Activated gamma-delta T cell treated with anti-CD3 and anti-CD28 coated beads, Interleukin-2, amount 50 U/mL, for 16 hours (primary cell): ENCODE data around the gene MCU.

Experiments used
- DNase-seq: peaks from one replicate; pipeline ENCODE4 v3.0.0-alpha.2; 2020; ENCODE audit warnings: low read depth

Gene MCU

DNA sequence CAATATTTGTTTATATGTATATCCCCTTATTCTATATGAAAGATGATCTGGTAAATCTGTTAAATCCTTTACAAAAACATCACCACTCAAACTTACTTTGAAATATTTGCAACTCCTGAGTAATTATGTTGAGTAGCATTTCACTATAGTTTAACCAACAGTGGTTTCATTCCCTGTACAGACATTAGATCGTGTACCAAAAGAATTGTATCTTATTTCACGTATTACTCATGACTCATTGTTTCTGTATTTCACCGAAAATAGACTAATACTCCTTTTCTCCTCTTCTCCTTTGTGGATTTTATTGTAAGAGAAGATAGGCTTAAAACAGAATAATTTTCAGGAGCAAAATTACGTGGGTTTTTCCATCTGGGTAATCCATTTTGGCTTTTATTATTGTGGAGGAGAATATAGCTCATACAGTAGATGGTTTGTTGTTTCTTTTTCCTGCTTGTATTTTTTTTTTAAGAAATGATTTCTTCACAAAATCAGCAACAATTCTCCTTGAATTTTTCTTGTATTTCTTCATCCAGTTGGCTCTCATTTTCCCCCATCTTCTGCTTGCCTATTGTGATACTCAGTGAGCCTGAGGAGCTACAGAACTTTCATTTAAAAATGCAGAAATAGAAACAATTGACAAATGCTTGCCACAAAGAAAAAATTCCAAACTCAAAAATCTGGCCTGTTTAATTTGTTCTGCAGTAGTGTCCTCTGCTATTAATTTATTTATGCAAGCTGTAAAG lies 111.0 kb downstream of the MCU start:
- no peak for DNase-seq

GRCh38 chr10:72808001-72808400 lies 116.1 kb downstream of the MCU start:
- no peak for DNase-seq

- DNase-seq = no peak
Observed at GRCh38 chr10:72809006-72809405, 117.1 kb downstream of the MCU start.

DNA sequence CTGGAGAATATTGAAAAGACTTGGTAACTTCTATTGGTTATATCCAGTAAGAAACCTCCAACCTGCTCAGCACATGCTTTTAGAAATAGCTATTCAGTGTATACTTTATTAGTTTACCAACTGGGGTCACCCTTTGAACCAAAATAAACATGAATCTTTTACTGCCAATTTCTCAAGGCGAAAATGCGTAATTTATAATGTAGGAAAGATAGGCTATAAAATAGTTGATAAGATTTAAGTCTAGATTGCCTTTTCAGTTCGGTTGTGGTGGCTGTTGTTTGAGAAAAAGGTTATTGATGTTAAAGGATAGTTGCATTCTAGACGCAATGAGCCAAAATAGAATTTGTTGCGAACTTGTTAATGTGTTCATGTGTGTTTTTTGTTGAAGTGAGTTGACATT lies 119.0 kb downstream of the MCU start:
- no peak for DNase-seq

DNA sequence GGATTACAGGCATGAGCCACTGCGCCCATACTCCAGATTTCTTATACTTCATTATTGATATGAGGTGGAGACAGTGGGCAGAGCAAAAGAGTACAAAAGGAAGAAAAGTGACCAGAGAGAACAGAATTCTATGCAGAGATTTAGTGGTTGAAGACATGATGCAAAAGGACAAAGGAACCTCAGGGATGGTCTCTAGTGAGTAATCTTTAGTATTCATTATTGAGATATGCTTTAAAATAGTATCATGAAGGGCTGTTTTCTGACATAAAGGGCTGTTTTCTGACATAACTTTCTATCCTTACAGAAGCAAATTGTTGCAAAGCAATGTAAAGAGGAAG lies 120.4 kb downstream of the MCU start:
- no peak for DNase-seq

- no peak for DNase-seq
Observed at GRCh38 chr10:72812753-72813430, 120.9 kb downstream of the MCU start.

DNA sequence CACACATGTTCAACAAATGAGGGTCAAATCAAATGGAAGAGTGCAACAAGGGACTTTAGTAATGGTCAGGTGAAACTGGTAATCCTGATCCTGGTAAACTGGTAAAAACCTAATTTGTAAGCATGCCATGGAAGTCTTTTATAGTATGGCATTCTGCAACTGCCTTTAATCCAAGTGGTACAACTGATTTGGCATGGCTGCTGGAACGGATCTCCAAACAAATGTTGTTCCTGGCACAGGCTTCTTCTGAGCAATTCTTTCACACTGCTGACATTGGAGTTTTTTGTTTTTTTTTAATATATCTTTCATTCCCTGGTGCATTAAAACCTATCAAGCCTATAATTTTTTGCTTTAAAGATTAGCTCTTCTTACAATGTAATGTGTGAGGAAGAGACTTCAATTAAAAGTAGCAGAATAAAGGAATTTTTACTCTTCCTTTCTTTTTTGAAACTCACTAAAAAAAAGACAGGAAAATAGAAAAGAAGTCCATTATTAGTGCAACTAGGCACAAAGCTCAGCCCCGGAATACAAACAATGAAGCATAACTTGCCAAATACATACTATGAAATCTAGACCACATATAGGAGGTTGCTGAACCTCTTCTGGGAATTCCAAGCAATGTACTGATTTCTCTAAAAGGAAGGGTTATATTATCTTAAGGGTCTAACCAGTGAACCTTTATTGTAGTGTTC lies 122.3 kb downstream of the MCU start:
- DNase-seq = no peak

DNA sequence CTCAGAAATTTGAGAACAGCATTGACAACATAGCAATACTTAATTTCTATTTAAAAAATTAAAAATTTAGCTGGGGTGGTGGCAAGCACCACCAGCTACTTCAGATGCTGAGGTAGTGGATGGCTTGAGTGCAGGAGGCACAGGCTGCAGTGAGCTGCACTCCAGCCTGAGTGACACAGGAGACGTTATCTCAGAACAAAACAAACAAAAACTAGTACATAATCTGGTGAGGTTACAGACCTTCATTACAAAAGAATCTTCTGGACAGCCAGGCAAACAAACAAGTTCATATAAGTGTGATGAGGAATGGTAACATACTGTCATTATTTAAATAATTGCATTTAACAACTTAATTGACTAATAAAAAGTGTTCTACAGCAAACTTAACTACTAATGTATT lies 124.6 kb downstream of the MCU start:
- no peak for DNase-seq

GRCh38 chr10:72818076-72818475 lies 126.1 kb downstream of the MCU start:
- DNase-seq = no peak

DNA sequence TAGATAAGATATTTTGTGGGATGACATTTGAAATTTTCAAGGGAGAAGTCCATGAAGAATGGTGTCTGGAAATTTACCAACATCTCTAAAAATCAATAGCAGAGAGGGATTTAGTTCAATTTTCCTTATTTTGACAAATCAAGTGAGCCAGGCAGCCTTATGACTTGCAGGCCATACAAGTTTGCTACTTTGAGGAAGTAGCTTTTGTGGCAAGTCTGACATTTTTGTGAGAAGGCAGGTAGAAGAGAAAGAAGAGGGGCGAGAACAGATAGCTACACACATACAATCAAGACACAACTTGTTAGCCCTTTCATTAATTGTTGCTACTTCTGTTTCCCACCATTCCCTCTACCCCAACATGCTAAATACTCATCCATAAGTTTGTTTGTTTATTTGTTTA lies 127.1 kb downstream of the MCU start:
- no peak for DNase-seq

- no peak for DNase-seq
Observed at GRCh38 chr10:72821606-72822005, 129.7 kb downstream of the MCU start.

DNA sequence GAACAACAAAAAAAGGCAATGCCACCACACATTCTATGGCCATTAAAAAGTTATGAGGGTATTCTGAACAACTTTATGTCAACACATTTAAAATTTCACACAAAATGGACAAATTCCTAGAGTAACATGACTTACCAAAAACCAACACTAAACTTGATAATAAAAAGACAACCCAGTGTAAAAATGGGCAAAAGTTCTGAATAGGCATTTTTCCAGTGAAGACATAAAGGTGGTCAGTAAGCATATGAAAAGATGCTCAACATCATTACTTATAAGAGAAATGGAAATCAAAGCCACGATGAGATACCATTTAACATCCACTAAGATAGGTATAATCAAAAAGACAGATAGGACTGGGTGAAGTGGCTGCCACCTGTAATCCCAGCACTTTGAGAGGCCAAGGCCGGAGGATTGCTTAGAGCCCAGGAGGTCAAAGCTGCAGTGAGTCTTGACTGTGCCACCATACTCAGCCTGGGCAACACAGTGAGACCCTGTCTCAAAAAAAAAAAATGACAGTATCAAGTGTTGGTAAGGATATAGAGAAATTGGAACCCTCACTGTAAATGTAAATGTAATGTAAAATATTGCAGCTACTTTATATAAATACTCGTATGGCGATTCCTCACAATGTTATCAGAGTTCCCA lies 130.5 kb downstream of the MCU start:
- no peak for DNase-seq

DNA sequence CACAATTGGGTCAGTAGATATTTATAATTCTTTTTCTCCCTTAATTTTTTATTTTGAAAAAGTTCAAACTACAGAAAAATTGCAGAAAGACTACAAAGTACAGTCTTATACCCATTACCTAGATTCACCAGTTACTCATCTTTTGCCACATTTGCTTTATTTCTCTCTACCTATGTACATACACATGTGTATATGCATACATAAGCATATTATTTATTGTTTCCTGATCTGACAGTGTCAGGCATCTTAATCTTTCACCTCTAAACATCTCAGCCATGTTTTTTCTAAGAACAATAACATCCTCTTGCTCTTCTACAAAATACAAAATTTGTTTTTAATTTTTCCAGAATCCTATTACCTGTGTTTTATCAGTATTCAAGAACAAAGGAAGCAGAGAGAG lies 133.2 kb downstream of the MCU start:
- no peak for DNase-seq

DNA sequence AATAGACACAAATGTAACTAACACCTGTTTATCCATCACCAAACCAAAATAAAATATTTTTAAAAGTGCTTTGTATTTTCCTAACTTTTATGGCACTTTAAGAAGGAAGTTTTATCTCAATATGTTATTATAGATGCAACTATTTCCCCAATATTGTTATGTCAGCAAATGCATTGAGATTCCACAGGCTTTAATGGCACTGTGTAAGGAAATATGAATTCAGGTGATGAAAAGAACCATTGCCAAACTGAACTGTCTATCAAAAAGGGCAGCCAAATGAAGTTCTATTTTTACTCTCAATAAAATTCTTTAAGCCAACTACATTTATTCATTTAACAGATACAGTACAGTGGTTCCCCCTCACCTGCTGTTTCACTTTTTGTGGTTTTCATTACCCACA lies 134.4 kb downstream of the MCU start:
- DNase-seq = no peak

GRCh38 chr10:72828294-72828693 lies 136.4 kb downstream of the MCU start:
- no peak for DNase-seq

DNA sequence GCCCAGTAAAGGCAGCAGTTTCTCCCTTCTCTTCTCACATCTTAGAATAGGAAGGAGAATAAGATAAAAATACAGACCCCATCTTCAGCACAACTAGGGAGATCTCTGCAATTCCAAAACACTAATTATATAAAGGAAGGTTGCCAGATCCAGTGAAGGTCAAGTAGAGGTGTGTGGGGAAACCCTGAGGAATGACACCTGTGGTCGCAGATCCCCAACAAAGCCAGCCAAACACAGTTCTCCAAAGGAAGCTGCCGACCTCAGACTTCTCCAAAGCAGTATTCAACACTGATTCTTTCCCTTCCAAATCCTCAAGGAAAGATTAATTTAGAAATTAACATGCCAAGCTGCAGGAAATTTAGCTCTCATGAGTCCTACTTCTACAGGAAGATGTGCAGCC lies 138.7 kb downstream of the MCU start:
- DNase-seq = no peak

DNA sequence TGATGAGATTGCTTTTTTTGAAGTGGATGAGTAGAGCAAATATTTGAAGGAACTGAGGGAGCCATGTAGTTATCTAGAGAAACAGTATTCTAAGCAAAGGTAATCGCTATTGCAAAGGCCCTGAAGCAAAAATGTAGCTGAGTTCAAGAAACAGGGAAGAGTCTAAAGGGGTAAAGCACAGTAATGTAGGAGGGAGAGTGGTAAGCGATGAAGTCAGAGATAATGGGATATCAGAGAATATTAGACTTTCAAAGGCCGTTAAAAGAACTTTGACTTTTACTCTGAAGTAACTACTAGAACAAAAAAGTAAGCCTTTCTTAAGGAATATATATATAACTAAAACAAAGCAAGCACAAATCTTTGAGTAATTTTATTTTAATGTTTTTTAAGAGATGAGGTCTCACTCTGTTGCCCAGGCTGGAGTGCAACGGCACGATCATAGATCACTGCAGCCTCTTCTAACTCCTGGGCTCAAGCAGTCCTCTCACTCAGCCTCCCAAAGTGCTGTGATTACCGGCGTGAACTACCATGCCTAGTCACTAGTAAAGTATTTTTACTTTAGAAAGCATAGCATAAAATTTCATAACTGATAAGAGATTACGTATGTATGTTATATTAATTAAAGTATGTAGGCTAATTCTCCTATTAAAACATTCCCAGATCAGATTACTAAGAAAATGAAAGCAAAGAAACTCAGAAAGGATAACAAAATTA lies 139.9 kb downstream of the MCU start:
- no peak for DNase-seq

DNA sequence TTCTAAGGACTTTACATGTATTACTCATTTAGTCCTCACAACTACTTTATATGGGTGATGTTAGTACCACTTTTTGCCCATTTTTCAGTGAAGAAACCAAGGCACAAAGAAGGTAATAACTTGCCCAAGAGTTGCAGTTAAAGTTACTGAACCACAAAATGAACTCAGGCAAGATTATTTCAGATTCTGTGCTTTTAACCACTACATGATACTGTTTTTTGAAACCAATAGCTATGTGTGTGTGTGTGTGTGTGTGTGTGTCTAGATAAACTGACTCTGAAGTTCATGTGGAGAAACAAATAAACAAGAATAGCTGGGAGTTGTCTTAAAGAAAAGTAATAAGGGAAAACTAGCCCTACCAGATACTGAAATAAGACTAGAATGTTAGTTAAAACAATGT lies 140.8 kb downstream of the MCU start:
- no peak for DNase-seq

DNA sequence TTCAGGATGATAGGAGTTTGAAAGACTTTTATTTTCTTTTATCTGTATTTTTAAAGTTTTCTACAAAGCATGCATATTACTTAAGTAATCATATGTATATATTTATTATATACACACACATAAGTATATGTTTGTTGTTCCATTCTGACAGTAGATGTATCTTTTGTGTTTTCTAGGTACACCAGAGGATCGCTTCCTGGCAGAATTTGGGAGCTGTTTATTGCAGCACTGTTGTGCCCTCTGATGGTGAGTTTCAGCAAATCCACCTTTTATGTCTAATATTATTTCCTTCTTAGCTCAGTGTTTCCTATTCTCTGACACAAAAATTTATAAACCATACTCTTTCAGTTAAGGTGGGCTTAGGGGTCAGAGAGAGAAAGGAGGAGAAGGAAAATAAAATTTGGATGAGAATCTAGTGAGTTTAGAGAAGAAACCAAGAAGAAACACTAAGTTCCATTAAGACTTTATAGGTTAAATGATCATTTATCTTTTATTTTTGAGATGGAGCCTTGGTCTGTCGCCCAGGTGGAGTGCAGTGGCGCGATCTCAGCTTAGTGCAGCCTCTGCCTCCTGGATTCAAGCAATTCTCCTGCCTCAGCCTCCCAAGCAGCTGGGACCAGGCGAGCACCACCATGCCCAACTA lies 142.4 kb downstream of the MCU start:
- DNase-seq = no peak

GRCh38 chr10:72840319-72840718 lies 148.4 kb downstream of the MCU start:
- DNase-seq = no peak

DNA sequence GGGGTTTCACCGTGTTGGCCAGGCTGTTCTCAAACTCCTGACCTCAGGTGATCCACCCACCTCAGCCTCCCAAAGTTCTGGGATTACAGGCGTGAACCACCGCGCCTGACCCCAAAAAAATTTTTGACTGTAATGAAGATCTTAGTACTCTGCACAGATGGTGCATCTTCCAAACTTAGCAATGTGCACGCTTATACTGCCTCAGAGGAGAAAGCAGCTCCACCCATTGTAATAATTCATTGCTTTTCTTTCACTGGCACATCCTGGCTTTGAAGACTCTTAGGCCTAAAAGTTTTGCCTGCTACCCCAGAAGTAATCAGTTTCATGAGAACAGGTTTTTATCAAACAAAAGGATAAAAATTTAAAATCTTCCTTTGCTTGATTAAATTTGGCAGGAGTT lies 149.5 kb downstream of the MCU start:
- no peak for DNase-seq

DNA sequence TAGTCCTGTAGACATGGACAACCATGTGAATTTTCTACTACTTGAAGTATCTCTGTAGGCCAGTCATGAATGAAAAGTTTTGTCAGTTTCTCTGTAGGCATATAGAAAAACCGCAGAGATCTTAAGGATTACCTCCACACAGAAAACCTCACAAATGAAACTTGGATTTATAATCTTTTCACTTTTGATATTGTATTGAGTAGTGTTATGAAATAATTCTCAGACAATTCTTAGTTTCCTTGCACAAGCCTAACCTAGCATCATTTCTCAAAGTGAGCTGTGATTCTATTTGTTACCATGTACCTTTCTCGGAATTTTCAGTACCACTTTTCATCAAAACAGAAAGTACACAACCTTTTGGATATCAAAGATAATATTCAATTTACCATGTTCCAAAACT lies 150.2 kb downstream of the MCU start:
- no peak for DNase-seq
